HepG2 (cell line): Measurements from ENCODE around the gene BDH2. TPM values are rescaled to one million over a fixed set of nuclear protein-coding genes. Genes with fewer than 3 reads are reported as not detected.

Experiments
- ARID2 ChIP-seq: sonication (generic); formaldehyde crosslinking; IDR thresholded peaks from 2 replicates; pipeline ENCODE4 v1.8.1; 2022; ENCODE audit warnings: mild to moderate bottlenecking, missing genetic modification reagents, borderline replicate concordance
- ESRRA ChIP-seq: sonication (generic); formaldehyde crosslinking; IDR thresholded peaks from 2 replicates; pipeline ENCODE4 v1.5.1; 2020; ENCODE audit warnings: mild to moderate bottlenecking, low read depth, missing genetic modification reagents
- NAIF1 ChIP-seq: sonication (generic); formaldehyde crosslinking; IDR thresholded peaks from 2 replicates; pipeline ENCODE4 v1.5.0; 2020; ENCODE audit warnings: mild to moderate bottlenecking, missing genetic modification reagents, borderline replicate concordance
- NR2F1 ChIP-seq, 2 experiments: fragments of 450-650 bp in 1 of 2; formaldehyde crosslinking in 1 of 2; IDR thresholded peaks; 2 replicates each; pipeline versions ENCODE4 v1.5.0 to v1.6.1; 2016 to 2020; ENCODE audit warnings: mild to moderate bottlenecking in 1 of 2, missing compliant biosample characterization in 1 of 2, missing genetic modification reagents in 1 of 2, moderate library complexity in 1 of 2
- POLR2AphosphoS2 ChIP-seq: IDR thresholded peaks from 2 replicates; pipeline ENCODE4 v1.6.1; 2011; ENCODE audit warnings: low read depth, low read length, improper control_type of control experiment
- SKI ChIP-seq: fragments of 450-650 bp; IDR thresholded peaks from one replicate; pipeline ENCODE4 v1.6.1; 2018; ENCODE audit warnings: mild to moderate bottlenecking; ENCODE audit not compliant: partially characterized antibody
- TBX3 ChIP-seq: fragments of 450-650 bp; IDR thresholded peaks from 2 replicates; pipeline ENCODE4 v1.6.1; 2017; ENCODE audit warnings: antibody characterized with exemption, mild to moderate bottlenecking, inconsistent platforms, borderline replicate concordance
- THYN1 ChIP-seq: sonication (generic); formaldehyde crosslinking; IDR thresholded peaks from 2 replicates; pipeline ENCODE4 v1.8.1; 2023; ENCODE audit warnings: low read depth, mild to moderate bottlenecking, moderate library complexity, missing genetic modification reagents, borderline replicate concordance
- ZFP41 ChIP-seq: sonication (generic); formaldehyde crosslinking; IDR thresholded peaks from 2 replicates; pipeline ENCODE4 v1.4.0; 2020; ENCODE audit warnings: mild to moderate bottlenecking, missing genetic modification reagents, borderline replicate concordance
- ZNF274 ChIP-seq: sonication (generic); formaldehyde crosslinking; IDR thresholded peaks from 2 replicates; pipeline ENCODE4 v1.5.1; 2020; ENCODE audit warnings: mild to moderate bottlenecking, missing genetic modification reagents
- ZNF3 ChIP-seq: IDR thresholded peaks from 2 replicates; pipeline ENCODE4 v1.7.0; 2017; ENCODE audit warnings: inconsistent platforms
- polyA plus RNA-seq, 8 experiments: library from polyadenylated mRNA; depleted of rRNA in 3 of 8; stranded (reverse) in 7 of 8; unstranded in 1 of 8; fragments of >200 nt; fragmentation: Illumina TruSeq in 4 of 8; extraction: Trizol in 4 of 8; gene quantifications; 2 replicates each; pipeline versions ENCODE4 v1.2.1 to v1.2.3, GENCODE V29; 2011 to 2016; ENCODE audit warnings: low read depth in 4 of 8, missing spikeins in 1 of 8, mixed read lengths in 1 of 8; ENCODE audit not compliant: insufficient read depth in 1 of 8
- total RNA-seq, 5 experiments: library from RNA; depleted of rRNA; stranded (reverse); fragments of >200 nt; fragmentation: Illumina TruSeq; extraction: Trizol; gene quantifications; 2 replicates each; pipeline ENCODE4 v1.2.3, GENCODE V29; 2016; ENCODE audit warnings: low read depth in 1 of 5
- TF ChIP-seq, protein P1 (sequence below): fragments of 450-650 bp; IDR thresholded peaks from 2 replicates; pipeline ENCODE4 v1.6.1; 2017; ENCODE audit warnings: mild to moderate bottlenecking
- TF ChIP-seq, protein P2 (sequence below): sonication (generic); formaldehyde crosslinking; IDR thresholded peaks from 2 replicates; pipeline ENCODE4 v1.8.1; 2023; ENCODE audit warnings: mild to moderate bottlenecking, missing genetic modification reagents
- TF ChIP-seq, protein P3 (sequence below), 2 experiments: sonication (generic) in 1 of 2; formaldehyde crosslinking in 1 of 2; IDR thresholded peaks; 2 replicates each; pipeline versions ENCODE4 v1.6.1 to v1.9.0; 2014 to 2022; ENCODE audit warnings: antibody characterized with exemption in 1 of 2, borderline replicate concordance in 1 of 2, inconsistent platforms in 1 of 2, low read depth in 1 of 2, missing genetic modification reagents in 1 of 2

BDH2 gene
- total and polyA plus RNA-seq, 2 of the 13 experiments (the other 11 are each of a cell fraction or from before 2014, with no cell fraction given) = 34.8 to 46.2 TPM

DNA sequence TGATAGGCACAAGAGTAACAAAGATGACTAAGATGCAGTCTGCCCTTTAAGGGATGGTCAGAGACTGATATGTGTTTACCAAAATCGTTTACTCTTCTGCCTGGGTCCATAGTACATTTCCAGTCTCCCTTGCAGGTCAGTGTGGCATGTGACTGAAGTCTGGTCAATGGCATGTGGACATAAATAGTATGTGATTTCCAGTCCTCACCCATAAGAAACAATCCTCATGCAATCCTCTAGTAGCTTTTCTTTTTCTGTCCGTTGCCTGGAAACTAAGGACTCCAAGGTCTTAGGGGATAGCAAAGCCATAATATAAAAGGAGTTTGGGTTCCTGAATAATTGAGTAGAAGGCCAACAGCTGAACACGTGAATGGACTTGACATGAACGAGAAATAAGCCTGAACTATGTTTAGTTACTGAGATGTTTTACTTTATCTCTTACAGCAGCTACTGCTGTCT, 24.2 kb downstream of the BDH2 start (continued):
- TF ChIP-seq SKI = peak; percentile 91
- TF ChIP-seq, protein P1, sequence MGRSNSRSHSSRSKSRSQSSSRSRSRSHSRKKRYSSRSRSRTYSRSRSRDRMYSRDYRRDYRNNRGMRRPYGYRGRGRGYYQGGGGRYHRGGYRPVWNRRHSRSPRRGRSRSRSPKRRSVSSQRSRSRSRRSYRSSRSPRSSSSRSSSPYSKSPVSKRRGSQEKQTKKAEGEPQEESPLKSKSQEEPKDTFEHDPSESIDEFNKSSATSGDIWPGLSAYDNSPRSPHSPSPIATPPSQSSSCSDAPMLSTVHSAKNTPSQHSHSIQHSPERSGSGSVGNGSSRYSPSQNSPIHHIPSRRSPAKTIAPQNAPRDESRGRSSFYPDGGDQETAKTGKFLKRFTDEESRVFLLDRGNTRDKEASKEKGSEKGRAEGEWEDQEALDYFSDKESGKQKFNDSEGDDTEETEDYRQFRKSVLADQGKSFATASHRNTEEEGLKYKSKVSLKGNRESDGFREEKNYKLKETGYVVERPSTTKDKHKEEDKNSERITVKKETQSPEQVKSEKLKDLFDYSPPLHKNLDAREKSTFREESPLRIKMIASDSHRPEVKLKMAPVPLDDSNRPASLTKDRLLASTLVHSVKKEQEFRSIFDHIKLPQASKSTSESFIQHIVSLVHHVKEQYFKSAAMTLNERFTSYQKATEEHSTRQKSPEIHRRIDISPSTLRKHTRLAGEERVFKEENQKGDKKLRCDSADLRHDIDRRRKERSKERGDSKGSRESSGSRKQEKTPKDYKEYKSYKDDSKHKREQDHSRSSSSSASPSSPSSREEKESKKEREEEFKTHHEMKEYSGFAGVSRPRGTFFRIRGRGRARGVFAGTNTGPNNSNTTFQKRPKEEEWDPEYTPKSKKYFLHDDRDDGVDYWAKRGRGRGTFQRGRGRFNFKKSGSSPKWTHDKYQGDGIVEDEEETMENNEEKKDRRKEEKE = no peak
- TF ChIP-seq ZFP41 (CRISPR knock-in tag) = no peak
- no peak for TF ChIP-seq ARID2 (CRISPR knock-in tag)
- TF ChIP-seq NR2F1 (CRISPR knock-in tag; IDR thresholded peaks at IDR 0.05) = peak in 1 of 2 experiments; percentile 28; a peak in 1 of 4 replicates
- TF ChIP-seq TBX3 = no peak
- no peak; the same call in 1 of the 2 replicates for TF ChIP-seq NAIF1 (CRISPR knock-in tag)
- TF ChIP-seq, protein P2, sequence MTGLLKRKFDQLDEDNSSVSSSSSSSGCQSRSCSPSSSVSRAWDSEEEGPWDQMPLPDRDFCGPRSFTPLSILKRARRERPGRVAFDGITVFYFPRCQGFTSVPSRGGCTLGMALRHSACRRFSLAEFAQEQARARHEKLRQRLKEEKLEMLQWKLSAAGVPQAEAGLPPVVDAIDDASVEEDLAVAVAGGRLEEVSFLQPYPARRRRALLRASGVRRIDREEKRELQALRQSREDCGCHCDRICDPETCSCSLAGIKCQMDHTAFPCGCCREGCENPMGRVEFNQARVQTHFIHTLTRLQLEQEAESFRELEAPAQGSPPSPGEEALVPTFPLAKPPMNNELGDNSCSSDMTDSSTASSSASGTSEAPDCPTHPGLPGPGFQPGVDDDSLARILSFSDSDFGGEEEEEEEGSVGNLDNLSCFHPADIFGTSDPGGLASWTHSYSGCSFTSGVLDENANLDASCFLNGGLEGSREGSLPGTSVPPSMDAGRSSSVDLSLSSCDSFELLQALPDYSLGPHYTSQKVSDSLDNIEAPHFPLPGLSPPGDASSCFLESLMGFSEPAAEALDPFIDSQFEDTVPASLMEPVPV = no peak
- TF ChIP-seq, protein P3, sequence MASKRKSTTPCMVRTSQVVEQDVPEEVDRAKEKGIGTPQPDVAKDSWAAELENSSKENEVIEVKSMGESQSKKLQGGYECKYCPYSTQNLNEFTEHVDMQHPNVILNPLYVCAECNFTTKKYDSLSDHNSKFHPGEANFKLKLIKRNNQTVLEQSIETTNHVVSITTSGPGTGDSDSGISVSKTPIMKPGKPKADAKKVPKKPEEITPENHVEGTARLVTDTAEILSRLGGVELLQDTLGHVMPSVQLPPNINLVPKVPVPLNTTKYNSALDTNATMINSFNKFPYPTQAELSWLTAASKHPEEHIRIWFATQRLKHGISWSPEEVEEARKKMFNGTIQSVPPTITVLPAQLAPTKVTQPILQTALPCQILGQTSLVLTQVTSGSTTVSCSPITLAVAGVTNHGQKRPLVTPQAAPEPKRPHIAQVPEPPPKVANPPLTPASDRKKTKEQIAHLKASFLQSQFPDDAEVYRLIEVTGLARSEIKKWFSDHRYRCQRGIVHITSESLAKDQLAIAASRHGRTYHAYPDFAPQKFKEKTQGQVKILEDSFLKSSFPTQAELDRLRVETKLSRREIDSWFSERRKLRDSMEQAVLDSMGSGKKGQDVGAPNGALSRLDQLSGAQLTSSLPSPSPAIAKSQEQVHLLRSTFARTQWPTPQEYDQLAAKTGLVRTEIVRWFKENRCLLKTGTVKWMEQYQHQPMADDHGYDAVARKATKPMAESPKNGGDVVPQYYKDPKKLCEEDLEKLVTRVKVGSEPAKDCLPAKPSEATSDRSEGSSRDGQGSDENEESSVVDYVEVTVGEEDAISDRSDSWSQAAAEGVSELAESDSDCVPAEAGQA (IDR thresholded peaks at IDR 0.05; ENCODE audit: low read depth) = no peak
- TF ChIP-seq, protein P3 (CRISPR knock-in tag; IDR thresholded peaks at IDR 0.05; ENCODE audit: borderline replicate concordance) = no peak
- TF ChIP-seq POLR2AphosphoS2 = no peak
- no peak for TF ChIP-seq ZNF274
- TF ChIP-seq ESRRA = peak; percentile 67
- TF ChIP-seq THYN1 (CRISPR knock-in tag) = no peak
- no peak for TF ChIP-seq ZNF3 (CRISPR knock-in tag)
